ENCODE data around the gene HADHA.

GRCh38 chr2:26175466-26176278, 68.8 kb downstream of the HADHA start:
- TF ChIP-seq CTCF (IDR thresholded peaks at IDR 0.05; ENCODE audit: insufficient read depth, low read depth, low read length) (no peak), EZH2 (IDR thresholded peaks at IDR 0.05; ENCODE audit: insufficient read depth, low read length) (no peak)

All from astrocyte (in vitro differentiated cells and primary cell).